Tibial artery (tissue), 4 donors: ENCODE results near the gene PDE1C.
A peak's percentile ranks its signal among the peaks of the same experiment; 100 is the strongest.

ENCODE experiments used
- DNase-seq, 2 donors: peaks; one replicate each; pipeline ENCODE4 v3.0.0-alpha.2; 2019
- H3K27ac ChIP-seq, 2 donors: fragments of 200-600 bp; sonication (generic) in 1 of 2; 1 replicate in 1 of 2; 2 replicates in 1 of 2; pipeline ENCODE4 v1.5.1; 2018 to 2019; ENCODE audit warnings: mild to moderate bottlenecking in 1 of 2
- H3K27me3 ChIP-seq, 2 donors: fragments of 200-600 bp; sonication (generic) in 1 of 2; one replicate each; pipeline versions ENCODE4 v1.5.1 to v1.6.0; 2016 to 2019
- H3K36me3 ChIP-seq, 3 donors: fragments of 200-600 bp; sonication (generic) in 2 of 3; one replicate each; pipeline ENCODE4 v1.5.1; 2016 to 2019; ENCODE audit warnings: mild to moderate bottlenecking in 2 of 3
- H3K4me1 ChIP-seq, 4 donors: fragments of 200-600 bp; sonication (generic) in 2 of 4; 1 replicate in 3 of 4; 2 replicates in 1 of 4; pipeline ENCODE4 v1.5.1; 2016 to 2019
- H3K4me3 ChIP-seq, 2 donors: fragments of 200-600 bp; sonication (generic) in 1 of 2; 1 replicate in 1 of 2; 2 replicates in 1 of 2; pipeline ENCODE4 v1.5.1; 2018 to 2019; ENCODE audit warnings: mild to moderate bottlenecking in 2 of 2
- H3K9me3 ChIP-seq, 3 donors: fragments of 200-600 bp; sonication (generic) in 1 of 3; one replicate each; pipeline ENCODE4 v1.5.1; 2016 to 2019
- CTCF ChIP-seq, 2 experiments: fragments of 200-600 bp in 1 of 2; fragments of 450-650 bp in 1 of 2; IDR thresholded peaks; one replicate each; pipeline ENCODE4 v1.5.1; 2017 to 2019; ENCODE audit warnings: antibody characterized with exemption in 2 of 2, mild to moderate bottlenecking in 1 of 2, moderate library complexity in 1 of 2
- intact Hi-C: fragments of 100-400 bp; cut with DNase I; formaldehyde crosslinking; loops from one replicate; pipeline ENCODE4 v1.15.0; 2023; ENCODE audit warnings: low total_unique reads

Gene PDE1C

GRCh38 chr7:31878875-31879274, 191.3 kb downstream of the PDE1C start:
- Histone ChIP-seq H3K4me3 (no peak overlapping the region), H3K27me3 (no peaks in the 10 kb centered on the region), H3K36me3 (no peaks in the 10 kb centered on the region), H3K9me3 (no peaks in the 10 kb centered on the region), H3K4me1 (peaks cover 0 to 28% (median 9%) of the 10 kb centered on the region in 4 donors), H3K27ac (no peak overlapping the region)
- DNase-seq = no peak
- intact Hi-C loops = no loop called here
- no peak for TF ChIP-seq CTCF (IDR thresholded peaks at IDR 0.05)

GRCh38 chr7:31875424-31875823, 194.8 kb downstream of the PDE1C start:
- Histone ChIP-seq H3K4me1 (no peaks in the 10 kb centered on the region), H3K27ac (no peak overlapping the region), H3K9me3 (no peaks in the 10 kb centered on the region), H3K27me3 (no peaks in the 10 kb centered on the region), H3K36me3 (peaks cover 0 to 6% (median 0%) of the 10 kb centered on the region in 3 donors), H3K4me3 (no peak overlapping the region)
- TF ChIP-seq CTCF (IDR thresholded peaks at IDR 0.05) = no peak
- intact Hi-C loops = no loop called here
- peak in 1 of 2 donors; percentile 26 for DNase-seq

- peaks cover 0 to 6% (median 0%) of the 10 kb centered on the region in 3 donors for H3K36me3 ChIP-seq
- H3K27ac ChIP-seq = no peak overlapping the region
Observed at GRCh38 chr7:31874631-31875386, 195.4 kb downstream of the PDE1C start.

GRCh38 chr7:31873816-31874597, 196.2 kb downstream of the PDE1C start:
- H3K9me3 ChIP-seq = no peaks in the 10 kb centered on the region
- H3K27me3 ChIP-seq = no peaks in the 10 kb centered on the region
- no peak for TF ChIP-seq CTCF (IDR thresholded peaks at IDR 0.05)
- H3K36me3 ChIP-seq = peaks cover 0 to 6% (median 0%) of the 10 kb centered on the region in 3 donors
- no peak overlapping the region for H3K4me3 ChIP-seq
- no peak overlapping the region for H3K27ac ChIP-seq
- intact Hi-C loops = no loop called here
- no peak for DNase-seq
- H3K4me1 ChIP-seq = no peaks in the 10 kb centered on the region

More at GRCh38 chr7:31874631-31875386, 195.4 kb downstream of the PDE1C start:
- Histone ChIP-seq H3K4me1 (no peaks in the 10 kb centered on the region), H3K27me3 (no peaks in the 10 kb centered on the region), H3K4me3 (no peak overlapping the region), H3K9me3 (no peaks in the 10 kb centered on the region)
- DNase-seq = no peak
- intact Hi-C loops = no loop called here
- no peak for TF ChIP-seq CTCF (IDR thresholded peaks at IDR 0.05)

- DNase-seq = no peak
- no peaks in the 10 kb centered on the region for H3K4me1 ChIP-seq
- intact Hi-C loops = no loop called here
- H3K9me3 ChIP-seq = no peaks in the 10 kb centered on the region
- no peak overlapping the region for H3K4me3 ChIP-seq
- no peaks in the 10 kb centered on the region for H3K27me3 ChIP-seq
- no peak for TF ChIP-seq CTCF (IDR thresholded peaks at IDR 0.05)
- H3K27ac ChIP-seq = no peak overlapping the region
- H3K36me3 ChIP-seq = peaks cover 0 to 6% (median 0%) of the 10 kb centered on the region in 3 donors
Observed at GRCh38 chr7:31872545-31873370, 197.4 kb downstream of the PDE1C start.
